ENCODE results near the gene TOX2. TPM values are rescaled to one million over a fixed set of nuclear protein-coding genes. Genes with fewer than 3 reads are reported as not detected.

The TOX2 gene
- total RNA-seq, 1 experiment from 2014 or later: 8.4 TPM

GRCh38 chr20:43938932-43939761 is 24.5 kb downstream of the TOX2 start:
- peak; percentile 100 for DNase-seq (ENCODE audit: low read depth)

- DNase-seq (ENCODE audit: low read depth): peak; percentile 87
Measured at GRCh38 chr20:43939762-43940121, 25.1 kb downstream of the TOX2 start.

GRCh38 chr20:43940518-43941225 is 26.0 kb downstream of the TOX2 start:
- no peak for DNase-seq (ENCODE audit: low read depth)

- peak; percentile 80 for DNase-seq (ENCODE audit: low read depth)
Measured at GRCh38 chr20:43941476-43942200, 27.0 kb downstream of the TOX2 start.

GRCh38 chr20:43942201-43942590 is 27.5 kb downstream of the TOX2 start:
- peak; percentile 61 for DNase-seq (ENCODE audit: low read depth)

GRCh38 chr20:43942667-43943285 is 28.1 kb downstream of the TOX2 start:
- peak; percentile 88 for DNase-seq (ENCODE audit: low read depth)

GRCh38 chr20:43943725-43944124 is 29.1 kb downstream of the TOX2 start:
- no peak for DNase-seq (ENCODE audit: low read depth)

GRCh38 chr20:43944653-43945235 is 30.1 kb downstream of the TOX2 start:
- DNase-seq (ENCODE audit: low read depth): peak; percentile 76

GRCh38 chr20:43945391-43946205 is 30.9 kb downstream of the TOX2 start:
- no peak for DNase-seq (ENCODE audit: low read depth)

GRCh38 chr20:43946206-43946491 is 31.5 kb downstream of the TOX2 start:
- DNase-seq (ENCODE audit: low read depth): no peak

GRCh38 chr20:43946659-43947315 is 32.1 kb downstream of the TOX2 start:
- DNase-seq (ENCODE audit: low read depth): no peak

- no peak for DNase-seq (ENCODE audit: low read depth)
Measured at GRCh38 chr20:43947316-43947710, 32.7 kb downstream of the TOX2 start.

GRCh38 chr20:43948455-43948854 is 33.8 kb downstream of the TOX2 start:
- DNase-seq (ENCODE audit: low read depth): no peak

GRCh38 chr20:43949248-43949647 is 34.6 kb downstream of the TOX2 start:
- no peak for DNase-seq (ENCODE audit: low read depth)

- DNase-seq (ENCODE audit: low read depth): peak; percentile 92
Measured at GRCh38 chr20:43949741-43950618, 35.3 kb downstream of the TOX2 start.

- peak; percentile 72 for DNase-seq (ENCODE audit: low read depth)
Measured at GRCh38 chr20:43953919-43954592, 39.4 kb downstream of the TOX2 start.

GRCh38 chr20:43954704-43955061 is 40.0 kb downstream of the TOX2 start:
- no peak for DNase-seq (ENCODE audit: low read depth)

- DNase-seq (ENCODE audit: low read depth): peak; percentile 100
Measured at GRCh38 chr20:43955062-43955749, 40.6 kb downstream of the TOX2 start.

All from M059J (cell line).